GM18870 (cell line): ENCODE results near the gene KBTBD4.
"Not testable (repeated sequence)": the region's sequence is repeated elsewhere in the genome, so short reads cannot be mapped to it uniquely, and the experiment has no call there.

ENCODE experiments used
- ATAC-seq: cut with Tn5 transposase; IDR thresholded peaks from one replicate; pipeline ENCODE4 v1.9.1; 2021; ENCODE audit warnings: moderate library complexity; ENCODE audit not compliant: unreplicated experiment

Gene KBTBD4

DNA sequence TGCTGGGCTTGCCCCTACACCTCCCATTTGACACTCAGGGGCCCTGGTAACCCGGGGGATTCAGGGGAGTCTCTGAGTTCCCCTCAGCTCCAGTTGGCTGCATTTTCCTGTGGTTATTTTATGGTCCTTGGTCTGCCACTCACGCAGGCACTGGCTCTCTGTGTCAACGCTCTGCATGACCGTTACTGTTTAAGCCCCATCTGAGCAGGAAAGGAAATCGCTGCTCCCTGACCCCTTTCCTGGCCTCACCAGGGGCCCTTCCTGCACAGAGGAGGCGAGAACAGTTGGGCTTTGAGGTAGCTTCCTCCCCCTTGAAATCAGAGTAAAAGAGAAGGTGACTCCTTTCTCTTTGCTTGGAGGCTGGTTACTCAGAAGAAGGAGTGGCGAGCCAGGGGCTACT lies 13.0 kb upstream of the KBTBD4 start:
- ATAC-seq: no peak

DNA sequence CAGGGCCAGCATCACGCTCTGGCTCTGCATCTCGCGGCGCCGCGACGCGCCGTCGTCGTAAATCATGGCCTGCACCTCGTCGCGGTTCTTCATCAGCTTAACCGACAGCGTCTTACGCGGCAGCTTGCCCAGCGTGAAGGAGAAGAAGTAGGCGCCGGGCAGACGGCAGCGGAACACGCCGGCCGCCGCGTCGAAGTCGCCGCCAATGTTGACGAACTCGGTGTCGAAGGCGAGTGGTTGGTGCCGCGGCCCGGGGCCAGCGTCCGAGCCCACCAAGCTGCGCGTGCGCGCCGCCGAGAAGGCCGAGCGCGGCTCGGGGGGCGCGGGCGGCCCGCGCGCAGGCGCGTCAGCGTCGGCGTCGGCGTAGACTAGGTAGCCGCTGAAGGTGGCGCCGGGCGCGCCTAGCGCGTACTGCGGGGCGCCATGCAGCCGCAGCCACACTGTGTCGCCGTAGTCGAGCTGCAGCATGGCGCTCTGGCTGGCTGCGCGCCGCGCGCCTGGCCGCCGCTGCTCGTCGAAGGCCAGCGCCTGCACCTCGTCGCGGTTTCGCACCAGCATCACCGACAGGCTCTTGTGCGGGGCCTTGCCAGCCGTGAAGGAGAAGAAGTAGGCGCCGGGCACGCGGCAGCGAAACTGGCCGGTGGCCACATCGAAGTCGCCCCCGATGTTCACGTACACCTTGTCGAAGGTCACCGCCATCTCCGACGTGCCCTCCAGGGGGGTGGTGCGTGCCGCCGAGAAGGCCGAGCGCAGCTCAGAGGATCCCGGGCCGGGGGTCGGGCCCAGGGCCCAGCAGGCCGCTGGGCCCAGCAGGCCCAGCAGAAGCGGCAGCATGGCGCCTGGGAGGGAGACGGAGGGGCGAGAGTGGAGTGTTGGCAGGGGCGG lies 11.4 kb upstream of the KBTBD4 start:
- no peak for ATAC-seq

DNA sequence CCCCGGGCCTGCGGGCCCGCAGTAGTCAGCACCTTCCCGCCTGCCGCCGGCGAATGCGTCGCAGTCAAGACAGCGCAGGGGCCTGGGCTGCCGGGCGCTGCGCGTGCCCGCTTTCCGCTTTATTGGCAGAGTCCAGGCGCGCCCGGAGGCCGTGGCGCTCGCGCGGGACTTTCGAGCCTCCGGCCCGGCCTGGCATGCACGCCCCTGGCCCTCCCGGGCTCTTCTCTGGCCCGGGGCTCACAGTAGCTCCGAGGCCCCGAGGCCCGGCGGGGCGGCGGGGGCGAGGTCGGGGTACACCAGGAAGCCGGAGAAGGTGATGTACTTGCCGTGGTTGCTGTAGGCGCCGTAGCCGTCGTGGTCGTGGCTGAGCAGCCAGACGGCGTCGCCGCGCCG lies 10.8 kb upstream of the KBTBD4 start:
- ATAC-seq: no peak

DNA sequence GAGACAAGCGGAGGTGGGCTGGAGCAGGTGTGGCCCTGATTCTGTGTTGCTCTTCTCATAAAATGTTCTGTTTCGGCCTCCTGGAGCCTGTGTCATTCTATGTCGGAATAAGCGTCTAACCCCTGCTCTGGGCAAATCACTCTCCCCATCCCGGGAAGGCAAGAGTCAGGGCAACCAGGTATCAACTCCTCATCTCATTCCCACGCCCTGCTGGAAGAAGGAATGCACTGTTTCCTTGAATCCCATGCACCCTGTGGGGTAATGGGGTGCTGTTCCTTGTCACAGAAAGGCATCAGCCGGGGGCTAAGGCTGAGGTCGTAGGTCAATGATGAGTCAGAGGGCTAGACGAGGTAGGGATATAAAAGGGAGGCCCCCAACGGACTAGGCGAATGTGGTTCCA lies 10.3 kb upstream of the KBTBD4 start:
- no peak for ATAC-seq

DNA sequence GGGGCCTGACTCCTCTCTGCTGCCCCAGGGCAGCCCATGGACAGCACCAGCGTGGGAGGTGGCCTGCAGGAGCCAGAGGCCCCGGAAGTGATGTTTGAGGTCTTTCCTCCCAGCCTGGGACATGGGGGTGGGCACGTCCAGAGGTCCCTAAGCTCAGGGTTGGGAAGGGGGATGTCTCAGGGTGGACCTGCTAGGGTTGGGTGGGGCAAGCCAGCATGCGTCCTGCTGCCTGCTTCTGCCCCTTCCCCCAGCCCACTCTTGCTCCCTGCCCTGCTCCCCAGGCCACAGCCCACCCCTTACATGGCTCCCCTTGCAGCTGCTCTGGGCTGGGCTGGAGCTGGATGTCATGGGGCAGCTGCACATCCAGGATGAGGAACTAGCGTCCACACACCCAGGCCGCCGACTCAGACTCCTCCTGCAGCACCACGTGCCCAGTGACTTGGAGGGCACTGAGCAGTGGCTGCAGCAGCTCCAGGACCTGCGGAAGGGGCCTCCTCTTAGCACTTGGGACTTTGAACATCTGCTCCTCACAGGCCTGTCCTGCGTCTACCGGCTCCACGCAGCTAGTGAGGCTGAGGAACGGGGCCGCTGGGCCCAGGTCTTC lies 9.1 kb upstream of the KBTBD4 start:
- no peak for ATAC-seq

DNA sequence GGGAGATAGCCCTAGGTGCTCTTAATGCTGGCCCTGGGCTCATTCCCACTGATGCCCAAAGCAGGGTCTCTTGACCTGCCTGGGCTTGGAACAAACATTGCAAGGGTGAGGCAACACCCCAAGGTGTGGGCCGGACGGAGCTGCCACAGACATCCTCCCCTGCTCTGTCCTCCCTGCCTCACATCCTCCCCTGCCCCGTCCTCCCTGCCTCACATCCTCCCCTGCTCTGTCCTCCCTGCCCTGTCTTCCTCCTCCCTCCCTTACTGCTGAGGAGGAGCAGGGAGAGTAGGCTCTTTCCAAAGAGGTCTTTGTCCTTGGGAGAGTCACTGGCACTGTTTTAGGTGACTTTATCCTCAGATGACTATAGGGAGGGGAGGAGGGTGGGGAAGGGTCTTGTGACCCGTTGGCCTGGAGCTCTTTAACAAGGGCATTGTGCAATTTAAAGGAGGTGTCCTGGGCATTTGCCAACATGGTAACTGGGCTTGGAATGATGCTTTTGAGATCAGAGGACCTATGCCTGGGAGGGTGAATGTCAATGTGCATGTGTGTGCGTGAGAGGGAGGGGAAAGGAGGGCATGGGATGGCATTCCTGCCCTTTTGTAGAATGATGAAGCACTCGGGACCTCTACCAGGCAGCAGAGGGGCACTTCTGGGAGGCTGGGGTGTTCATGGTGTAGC lies 8.4 kb upstream of the KBTBD4 start:
- ATAC-seq: no peak

DNA sequence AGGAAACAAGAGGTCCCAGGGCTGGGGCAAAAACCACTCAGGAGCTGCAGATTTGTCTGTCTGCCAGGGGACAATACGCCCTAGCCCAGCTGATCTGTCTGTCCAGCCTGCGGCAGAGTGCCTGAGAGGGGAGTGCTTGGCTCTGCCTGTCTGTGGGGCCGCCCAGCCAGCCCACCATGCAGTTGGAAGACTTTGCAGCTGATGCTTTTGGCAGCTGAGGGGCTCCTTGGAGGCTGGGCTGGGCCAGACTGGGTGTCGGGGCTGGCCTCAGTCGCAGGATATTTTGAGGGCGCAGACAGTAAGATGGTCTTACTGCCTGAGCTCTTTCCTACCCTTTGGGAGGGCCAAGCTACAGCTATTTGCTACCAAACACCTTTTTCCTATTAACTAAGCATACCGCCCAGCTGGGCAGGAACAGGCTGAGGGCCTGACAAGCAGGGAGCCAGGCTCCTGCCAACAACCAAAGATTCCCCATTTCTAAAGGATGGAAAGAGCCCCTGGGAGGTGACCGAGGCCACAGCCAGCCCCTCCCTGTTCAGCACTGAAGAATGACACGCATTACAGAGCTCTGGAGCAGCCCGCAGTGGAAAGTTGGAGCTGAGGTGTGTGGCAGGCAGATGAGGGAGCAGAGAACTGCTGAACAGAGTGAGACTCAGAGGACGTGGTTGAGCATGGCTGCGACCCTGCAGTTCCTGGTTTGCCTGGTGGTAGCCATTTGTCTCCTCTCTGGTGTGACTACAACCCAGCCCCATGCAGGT lies 7.5 kb upstream of the KBTBD4 start, which contains the start of gene FAM180B:
FAM180B (plus strand) TSS at position 581 of the 758 bp plus-strand sequence; CDS start at position 672, 91 bp downstream.
- no peak for ATAC-seq

DNA sequence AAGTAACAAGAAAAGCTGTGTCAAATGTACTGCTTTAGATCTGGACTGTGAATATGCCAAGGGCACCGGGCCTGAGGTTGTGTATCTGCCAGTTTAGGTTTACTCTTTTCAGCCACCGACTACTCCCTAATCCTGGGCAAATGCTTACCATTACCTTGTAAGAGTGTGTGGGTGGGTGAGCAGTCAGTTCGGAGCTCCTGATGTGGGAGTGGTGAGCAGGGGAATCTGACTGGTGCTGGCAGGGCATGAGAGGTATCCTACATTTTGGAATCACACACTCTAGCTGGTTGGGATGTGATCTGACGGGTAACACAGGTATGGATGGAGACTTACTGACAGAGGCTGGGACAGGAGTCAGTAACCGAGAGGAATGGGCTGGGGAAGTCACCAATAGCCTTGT lies 5.1 kb upstream of the KBTBD4 start:
- no peak for ATAC-seq

DNA sequence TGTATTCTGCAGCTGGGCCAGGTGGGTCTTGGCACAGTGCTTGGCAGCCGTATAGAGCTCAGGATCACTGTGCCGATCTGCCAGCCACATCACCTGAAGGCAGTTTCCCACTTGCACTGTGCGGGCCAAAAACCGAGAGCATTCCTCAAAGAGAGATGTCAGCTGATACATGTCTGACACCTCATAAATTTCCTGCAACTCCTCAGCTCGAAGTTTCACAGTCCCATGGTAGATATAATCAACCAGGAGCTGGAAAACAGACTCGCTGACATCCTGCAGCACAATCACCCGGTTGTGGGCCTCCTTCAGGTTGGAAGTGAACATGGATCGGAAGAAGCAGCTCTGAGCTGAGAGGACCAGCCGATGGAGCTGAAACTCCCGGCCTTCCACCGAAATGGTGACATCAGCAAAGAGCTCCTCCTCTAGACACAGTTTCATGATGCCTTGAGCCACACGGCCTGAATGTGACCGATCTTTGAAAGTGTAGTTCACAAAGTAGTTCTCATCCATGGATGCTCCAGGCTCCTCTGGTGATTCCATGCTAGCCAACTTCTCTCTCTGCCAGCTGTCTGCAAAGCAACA lies 1.2 kb downstream of the KBTBD4 start:
- ATAC-seq: no peak

DNA sequence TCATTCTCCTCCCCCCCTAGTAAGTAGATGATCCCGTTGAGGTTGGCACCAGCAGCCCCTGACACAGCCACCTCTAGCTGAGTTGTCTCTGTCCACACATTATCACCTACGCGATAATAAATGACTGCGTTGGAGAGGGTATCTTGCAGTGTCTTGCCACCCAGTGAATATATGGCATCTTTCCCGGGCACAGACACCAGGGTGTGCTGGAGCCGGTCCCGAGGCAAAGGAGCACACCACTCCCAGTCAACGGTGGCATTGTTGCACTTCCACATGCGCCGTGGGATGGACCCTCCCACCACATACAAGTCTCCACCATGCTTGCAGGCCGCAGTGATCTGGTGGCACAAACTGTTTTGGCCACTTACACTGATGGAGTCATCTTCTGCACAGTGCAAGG lies 5.4 kb downstream of the KBTBD4 start:
- no peak for ATAC-seq

DNA sequence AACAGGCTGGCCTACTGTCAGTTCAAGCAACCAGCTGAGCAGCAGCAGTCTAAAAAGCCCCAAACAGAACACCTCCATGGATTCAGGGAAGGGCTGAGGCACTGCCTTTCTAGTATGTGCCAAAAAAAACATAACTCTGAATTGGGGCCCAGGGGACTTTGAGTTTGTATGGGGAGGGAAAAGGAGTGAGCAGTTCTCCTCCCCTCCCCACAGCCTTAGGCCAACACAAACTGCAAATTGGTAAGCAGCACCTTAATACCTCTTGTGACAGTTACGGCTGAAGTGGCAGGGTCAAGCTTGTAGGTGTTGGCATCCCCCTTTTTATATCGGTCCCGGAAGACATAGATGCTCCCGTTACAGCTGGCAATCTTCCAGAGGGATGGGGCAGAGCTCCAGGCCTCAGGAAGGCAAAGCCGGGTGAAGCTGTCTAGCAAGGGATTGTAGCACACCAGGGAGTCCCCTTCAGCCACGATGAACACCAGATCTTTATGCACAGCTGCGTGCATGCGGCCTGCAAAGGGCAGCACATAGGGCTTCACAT lies 6.0 kb downstream of the KBTBD4 start:
- no peak for ATAC-seq

DNA sequence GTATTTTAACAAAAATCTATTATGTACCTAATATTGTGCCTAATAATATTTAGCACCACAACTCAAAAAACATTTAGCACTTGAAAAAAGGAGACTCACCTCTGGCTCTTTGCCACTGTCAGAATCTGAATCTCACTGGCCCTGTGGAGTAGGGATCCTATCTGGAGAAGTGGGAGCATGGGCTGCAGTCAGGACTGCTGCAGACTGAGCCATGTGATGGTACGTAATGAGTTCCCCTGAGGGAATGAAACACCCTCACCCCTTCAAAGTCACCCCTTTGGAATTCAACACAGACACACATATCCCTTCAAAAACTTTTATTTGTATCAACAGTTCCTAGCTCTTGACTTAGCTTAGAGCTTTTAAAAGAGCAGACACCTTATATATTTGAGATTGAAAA lies 6.9 kb downstream of the KBTBD4 start:
- no peak for ATAC-seq

DNA sequence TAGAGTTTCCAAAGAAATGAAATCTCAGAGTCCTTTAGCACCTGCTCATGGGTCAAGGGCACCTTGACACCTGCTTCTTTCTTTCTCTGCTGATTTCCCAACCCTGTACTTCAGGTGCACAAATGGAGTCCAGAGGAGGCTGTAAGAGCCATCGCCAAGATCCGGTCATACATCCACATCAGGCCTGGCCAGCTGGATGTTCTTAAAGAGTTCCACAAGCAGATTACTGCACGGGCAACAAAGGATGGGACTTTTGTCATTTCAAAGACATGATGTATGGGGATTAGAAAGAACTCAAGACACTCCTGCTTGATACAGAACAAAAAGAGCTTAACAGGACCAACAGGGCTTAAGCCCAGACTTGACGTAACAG lies 7.4 kb downstream of the KBTBD4 start:
- ATAC-seq: no peak

DNA sequence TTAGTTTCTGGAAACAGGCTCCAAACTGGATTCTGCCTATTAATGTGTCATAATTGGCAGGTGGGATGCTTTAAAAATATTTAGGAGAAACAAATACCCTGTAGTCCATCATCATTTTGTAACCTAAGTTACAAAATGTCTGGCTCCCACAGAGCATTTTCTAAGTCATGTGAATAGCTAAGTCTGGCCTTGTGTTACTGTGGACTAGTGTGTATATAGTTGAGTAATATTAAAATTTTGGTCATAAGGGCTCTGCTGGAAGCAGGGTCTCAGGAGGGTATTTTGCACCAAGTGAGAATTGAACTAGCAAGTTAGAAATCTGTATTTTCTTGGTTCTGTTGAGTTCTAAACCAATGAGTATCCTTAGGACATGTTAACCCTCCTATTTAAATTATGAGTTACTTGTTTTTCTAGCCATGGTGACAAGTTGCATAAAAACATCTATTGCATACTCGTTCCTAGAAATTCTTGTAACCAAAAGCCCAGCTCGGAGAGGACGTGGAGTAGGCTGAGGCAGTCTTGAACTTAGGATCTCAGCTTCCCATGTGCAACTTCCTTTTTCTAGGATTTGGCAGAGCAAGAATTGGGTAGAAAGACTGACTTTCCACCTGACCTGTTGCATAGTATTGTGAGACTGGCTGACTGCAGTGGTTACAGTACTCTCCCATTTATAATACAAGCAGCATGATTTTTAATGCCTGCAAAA lies 8.0 kb downstream of the KBTBD4 start:
- ATAC-seq: no peak

DNA sequence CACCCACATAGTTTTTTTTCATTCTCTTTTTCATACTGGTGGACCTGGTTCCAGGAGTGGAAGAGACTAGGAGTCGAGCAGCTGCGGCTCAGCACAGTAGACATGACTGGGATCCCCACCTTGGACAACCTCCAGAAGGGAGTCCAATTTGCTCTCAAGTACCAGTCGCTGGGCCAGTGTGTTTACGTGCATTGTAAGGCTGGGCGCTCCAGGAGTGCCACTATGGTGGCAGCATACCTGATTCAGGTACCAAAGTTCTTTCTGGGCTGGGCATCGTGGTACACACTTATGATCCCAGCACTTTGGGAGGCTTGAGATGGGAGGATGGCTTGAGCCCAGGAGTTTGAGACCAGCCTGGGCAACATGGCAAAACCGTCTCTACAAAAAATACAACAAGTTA lies 9.1 kb downstream of the KBTBD4 start:
- no peak for ATAC-seq

DNA sequence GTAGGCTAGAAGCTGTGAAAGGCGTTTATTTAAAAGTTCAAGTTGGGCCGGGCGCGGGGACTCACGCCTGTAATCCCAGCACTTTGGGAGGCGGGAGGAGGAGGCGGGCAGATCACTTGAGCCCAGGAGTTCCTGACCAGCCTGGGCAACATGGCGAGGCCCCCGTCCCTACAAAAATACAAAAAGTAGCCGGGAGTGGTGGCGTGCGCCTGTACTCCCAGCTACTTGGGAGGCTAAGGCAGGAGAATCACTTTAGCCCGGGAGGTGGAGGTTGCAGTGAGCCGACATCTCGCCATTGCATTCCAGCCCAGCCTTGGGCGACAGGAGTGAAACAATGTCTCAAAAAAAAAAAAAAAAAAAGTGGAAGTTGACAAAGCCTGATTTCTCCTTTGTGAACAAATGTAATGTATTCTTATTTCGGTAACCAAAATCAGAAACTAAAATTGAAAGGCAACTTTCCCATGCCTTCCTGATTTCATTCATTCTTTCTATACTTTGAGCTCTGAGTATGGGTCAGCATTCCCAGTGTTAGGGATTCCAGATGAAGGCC lies 12.5 kb downstream of the KBTBD4 start:
- ATAC-seq: no peak

DNA sequence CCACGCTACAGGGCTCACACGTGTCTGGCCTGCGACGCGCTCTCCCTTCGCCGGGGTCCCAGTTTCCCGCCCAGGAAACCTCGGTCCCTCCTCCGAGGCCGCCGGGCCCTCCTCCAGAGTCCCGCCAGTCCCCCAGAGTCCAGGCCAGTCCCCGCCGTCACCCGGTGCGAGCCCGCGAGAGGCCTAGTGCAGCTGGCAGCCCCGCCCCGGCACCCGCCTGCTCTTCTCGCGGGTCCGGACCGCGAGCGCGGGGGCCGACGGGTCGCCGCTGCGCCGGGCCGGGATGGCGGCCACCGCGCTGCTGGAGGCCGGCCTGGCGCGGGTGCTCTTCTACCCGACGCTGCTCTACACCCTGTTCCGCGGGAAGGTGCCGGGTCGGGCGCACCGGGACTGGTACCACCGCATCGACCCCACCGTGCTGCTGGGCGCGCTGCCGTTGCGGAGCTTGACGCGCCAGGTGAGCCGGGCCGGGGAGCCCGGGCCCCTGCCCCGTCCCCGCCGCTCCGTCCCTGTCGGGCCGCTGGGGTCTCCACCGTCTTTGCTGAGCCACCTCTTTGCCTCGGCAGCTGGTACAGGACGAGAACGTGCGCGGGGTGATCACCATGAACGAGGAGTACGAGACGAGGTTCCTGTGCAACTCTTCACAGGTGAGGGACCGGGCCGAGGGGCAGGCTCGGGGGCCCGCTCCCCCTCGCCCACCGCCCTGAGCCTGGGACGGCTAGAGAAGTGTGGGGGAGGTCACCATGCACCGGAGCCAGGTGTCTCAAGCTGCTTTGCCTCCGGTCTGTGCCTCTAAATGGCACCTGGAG lies 13.2 kb downstream of the KBTBD4 start, which contains the start of gene PTPMT1:
PTPMT1 (plus strand) TSS at position 260 of the 809 bp plus-strand sequence; CDS start at position 284, 24 bp downstream.
- no peak for ATAC-seq

DNA sequence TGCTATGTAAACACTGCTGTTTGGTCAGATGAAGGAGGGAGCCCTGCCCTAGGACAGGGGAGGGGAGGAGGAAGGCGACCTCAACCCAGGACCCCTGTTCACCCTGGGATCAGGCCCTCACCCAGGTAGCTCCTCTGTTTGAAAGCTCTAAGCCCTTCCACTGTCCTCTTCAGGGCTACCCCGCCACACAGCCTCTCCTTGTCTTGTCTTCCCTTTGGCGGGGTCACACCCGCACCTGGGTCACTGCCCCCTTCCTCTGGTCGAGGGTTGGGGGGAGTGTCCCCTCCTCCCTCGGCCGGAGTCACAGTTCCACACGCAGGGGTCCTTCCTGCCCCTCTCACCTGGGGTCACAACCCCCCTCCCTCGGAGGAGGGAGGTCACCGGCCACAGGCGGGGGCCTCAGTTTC lies 13.8 kb downstream of the KBTBD4 start:
- ATAC-seq: no peak

DNA sequence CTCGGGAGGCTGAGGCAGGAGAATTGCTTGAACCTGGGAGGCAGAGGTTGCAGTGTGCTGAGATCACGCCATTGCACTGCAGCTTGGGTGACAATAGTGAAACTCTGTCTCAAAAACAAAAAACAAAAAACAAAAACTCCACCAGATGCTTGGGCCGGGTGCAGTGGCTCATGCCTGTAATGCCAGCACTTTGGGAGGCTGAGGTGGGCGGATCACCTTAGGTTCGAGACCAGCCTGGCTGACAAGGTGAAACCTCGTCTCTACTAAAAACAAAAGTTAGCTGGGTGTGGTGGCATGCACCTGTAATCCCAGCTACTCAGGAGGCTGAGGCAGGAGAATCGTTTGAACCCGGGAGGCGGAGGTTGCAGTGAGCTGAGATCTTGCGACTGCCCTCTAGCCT lies 14.4 kb downstream of the KBTBD4 start:
- ATAC-seq: not testable (repeated sequence)
